Activated naive CD4-positive, alpha-beta T cell treated with anti-CD3 and anti-CD28 coated beads for 36 hours (primary cell): ENCODE data around the gene DLEC1. TPM values are rescaled to one million over a fixed set of nuclear protein-coding genes. Genes with fewer than 3 reads are reported as not detected.
"Not testable (repeated sequence)": the region's sequence is repeated elsewhere in the genome, so short reads cannot be mapped to it uniquely, and the experiment has no call there.

Experiments used
- CTCF ChIA-PET: fragments of 350-600 bp; sonication (Branson Sonifier 250); formaldehyde crosslinking; loops from one replicate; lab custom pipeline; 2021; ENCODE audit warnings: antibody characterized with exemption; lab: Charles Lee
- DNase-seq: peaks from one replicate; pipeline ENCODE4 v3.0.0-alpha.2; 2020
- H3K27ac Mint-ChIP-seq: one replicate; pipeline ENCODE4 v1.8.0; 2021; ENCODE audit warnings: mild to moderate bottlenecking, mixed read lengths
- H3K27me3 Mint-ChIP-seq: one replicate; pipeline ENCODE4 v1.8.0; 2021; ENCODE audit warnings: low read depth, mixed read lengths
- H3K36me3 Mint-ChIP-seq: one replicate; pipeline ENCODE4 v1.8.0; 2021; ENCODE audit warnings: low read depth, mixed read lengths
- H3K4me1 Mint-ChIP-seq: one replicate; pipeline ENCODE4 v1.8.0; 2021; ENCODE audit warnings: low read depth, mixed read lengths
- H3K4me3 Mint-ChIP-seq: one replicate; pipeline ENCODE4 v1.8.0; 2021; ENCODE audit warnings: mild to moderate bottlenecking, moderate library complexity, mixed read lengths
- H3K9me3 Mint-ChIP-seq: one replicate; pipeline ENCODE4 v1.8.0; 2021; ENCODE audit warnings: mixed read lengths
- intact Hi-C: fragments of 100-400 bp; cut with micrococcal nuclease; formaldehyde crosslinking; loops from one replicate; pipeline ENCODE4 v1.15.1; 2023
- total RNA-seq, 2 experiments: library from RNA; stranded (reverse); gene quantifications; one replicate each; pipeline ENCODE4 v1.2.3, GENCODE V29; 2021

DLEC1 gene
- total RNA-seq, 2 experiments from 2014 or later: 0.17 to 0.19 TPM

DNA sequence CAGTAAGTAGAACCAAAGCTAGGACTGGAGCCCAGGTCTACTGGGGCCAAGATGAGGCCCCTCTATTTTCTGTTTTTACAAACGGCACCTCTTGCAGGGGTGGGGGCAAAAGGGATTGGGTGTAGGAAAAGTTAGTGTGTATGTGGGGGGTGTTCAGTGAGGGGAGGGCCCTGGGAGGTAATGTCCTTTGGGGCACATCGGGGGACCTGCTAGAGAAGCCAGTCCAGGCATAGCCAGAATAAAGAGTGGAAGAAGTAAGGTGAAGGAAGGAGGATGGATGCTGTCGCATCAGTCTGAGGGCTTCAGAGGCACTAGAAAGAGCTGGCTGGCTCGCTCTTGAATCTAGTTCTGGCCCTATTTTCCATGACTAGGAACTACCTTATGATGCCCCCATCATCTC lies 12.2 kb upstream of the DLEC1 start:
- no peaks in the 10 kb centered on the region for H3K9me3 Mint-ChIP-seq
- intact Hi-C loops: no loop called here
- DNase-seq: no peak
- H3K4me1 Mint-ChIP-seq: peaks cover 30% of the 10 kb centered on the region
- H3K27ac Mint-ChIP-seq: no peak overlapping the region
- no peak overlapping the region for H3K4me3 Mint-ChIP-seq
- peaks cover 9% of the 10 kb centered on the region for H3K27me3 Mint-ChIP-seq
- CTCF ChIA-PET: interaction anchor here (0.7 kb wide), 1 partner anchor 13 kb away, joined by 3 read pairs; no protein-coding TSS in a partner anchor
- H3K36me3 Mint-ChIP-seq: no peaks in the 10 kb centered on the region

DNA sequence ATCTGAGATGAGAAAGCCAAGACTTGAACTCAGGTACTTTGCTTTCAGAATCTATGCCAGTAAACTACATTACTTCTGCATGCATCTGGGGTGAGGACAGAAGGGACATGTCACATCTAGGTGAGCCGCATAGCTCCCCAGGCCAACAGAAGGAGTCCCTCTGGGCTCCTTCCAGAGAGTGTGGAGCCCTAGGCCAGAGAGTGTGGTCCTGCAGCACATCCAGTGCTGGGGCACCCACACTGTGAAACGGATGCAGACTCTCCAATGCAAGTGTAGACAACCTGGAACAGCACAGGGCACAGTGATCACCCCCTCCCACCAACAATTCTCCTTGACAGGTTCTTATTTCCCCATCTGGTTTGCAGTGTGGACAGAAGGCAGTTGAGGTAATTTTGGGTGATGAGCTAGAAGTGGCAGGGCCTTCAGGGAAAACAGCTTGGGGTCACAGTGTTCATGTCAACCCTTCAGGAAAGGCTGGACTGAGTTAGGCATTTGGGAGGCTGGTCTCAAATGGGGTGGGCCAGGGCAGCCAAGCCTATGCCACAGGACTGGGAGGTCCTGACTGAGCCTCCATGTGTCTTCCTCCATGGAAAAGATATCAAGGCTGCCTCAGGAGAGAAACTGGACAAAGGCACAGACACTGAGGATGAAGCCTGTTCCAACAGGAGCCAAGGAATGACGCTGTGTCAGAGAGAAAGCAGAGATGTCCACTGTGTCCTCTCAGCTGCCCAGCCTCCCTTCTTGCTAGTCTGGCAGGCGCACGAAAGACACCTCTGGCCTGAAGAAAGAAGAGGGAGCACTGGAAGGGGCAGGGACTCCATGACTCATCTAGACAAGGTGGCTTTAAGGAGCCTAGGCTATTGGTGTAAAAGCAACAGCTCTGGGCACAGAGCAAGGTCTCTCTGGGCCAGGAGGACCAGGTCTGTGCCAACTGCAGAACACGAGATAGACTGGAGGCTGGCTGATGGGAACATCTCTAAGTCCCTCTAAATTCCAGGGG lies 11.2 kb upstream of the DLEC1 start:
- CTCF ChIA-PET: no interaction called here
- Mint-ChIP-seq H3K27me3 (peaks cover 9% of the 10 kb centered on the region), H3K27ac (no peak overlapping the region), H3K4me1 (peaks cover 30% of the 10 kb centered on the region), H3K4me3 (peak overlapping the region; percentile 40), H3K9me3 (no peaks in the 10 kb centered on the region), H3K36me3 (no peaks in the 10 kb centered on the region)
- DNase-seq: no peak
- intact Hi-C loops: no loop called here

DNA sequence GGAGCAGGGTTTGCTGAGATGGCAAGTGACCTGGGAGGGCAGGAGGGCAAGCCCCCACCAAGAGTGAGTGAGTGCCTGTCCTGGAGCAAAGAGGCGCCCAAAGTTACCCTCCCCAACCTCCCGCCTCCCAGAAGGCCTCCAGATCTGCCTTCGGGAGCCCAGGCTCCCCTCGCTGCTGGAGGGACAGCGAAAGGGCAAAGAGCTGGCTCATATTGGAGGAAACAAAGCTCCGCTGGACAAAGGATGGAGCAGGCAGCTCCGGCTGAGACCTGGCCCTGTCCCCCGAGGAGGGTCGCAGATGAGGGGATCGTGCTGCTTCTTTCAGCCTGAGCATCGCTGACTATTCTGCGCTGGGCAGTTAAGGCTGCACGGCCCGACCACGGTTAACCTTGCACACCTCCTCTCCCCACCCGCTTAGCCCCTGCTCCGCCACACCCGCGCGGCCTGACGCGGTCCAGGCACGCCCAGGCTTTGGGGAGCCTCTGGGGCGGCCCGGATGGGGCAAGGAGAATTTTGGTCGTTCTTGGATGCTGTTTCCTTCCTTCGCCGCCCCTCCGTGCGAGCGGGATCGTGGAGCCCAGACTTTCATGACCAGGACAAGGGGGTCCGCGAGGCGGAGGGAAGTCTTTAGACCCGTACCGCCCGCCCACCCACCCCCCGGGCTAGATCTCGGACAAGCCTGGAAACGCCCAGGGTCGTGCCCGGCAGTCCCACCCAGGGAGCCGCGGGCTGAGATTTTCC lies 10.2 kb upstream of the DLEC1 start:
- intact Hi-C loops: no loop called here
- no peaks in the 10 kb centered on the region for H3K36me3 Mint-ChIP-seq
- H3K27me3 Mint-ChIP-seq: peaks cover 9% of the 10 kb centered on the region
- H3K27ac Mint-ChIP-seq: no peak overlapping the region
- no peaks in the 10 kb centered on the region for H3K9me3 Mint-ChIP-seq
- no peak for DNase-seq
- peak overlapping the region; percentile 40 for H3K4me3 Mint-ChIP-seq
- CTCF ChIA-PET: interaction anchor here (1.0 kb wide), 1 partner anchor 55 kb away, joined by 4 read pairs; no protein-coding TSS in a partner anchor
- peaks cover 27% of the 10 kb centered on the region for H3K4me1 Mint-ChIP-seq

DNA sequence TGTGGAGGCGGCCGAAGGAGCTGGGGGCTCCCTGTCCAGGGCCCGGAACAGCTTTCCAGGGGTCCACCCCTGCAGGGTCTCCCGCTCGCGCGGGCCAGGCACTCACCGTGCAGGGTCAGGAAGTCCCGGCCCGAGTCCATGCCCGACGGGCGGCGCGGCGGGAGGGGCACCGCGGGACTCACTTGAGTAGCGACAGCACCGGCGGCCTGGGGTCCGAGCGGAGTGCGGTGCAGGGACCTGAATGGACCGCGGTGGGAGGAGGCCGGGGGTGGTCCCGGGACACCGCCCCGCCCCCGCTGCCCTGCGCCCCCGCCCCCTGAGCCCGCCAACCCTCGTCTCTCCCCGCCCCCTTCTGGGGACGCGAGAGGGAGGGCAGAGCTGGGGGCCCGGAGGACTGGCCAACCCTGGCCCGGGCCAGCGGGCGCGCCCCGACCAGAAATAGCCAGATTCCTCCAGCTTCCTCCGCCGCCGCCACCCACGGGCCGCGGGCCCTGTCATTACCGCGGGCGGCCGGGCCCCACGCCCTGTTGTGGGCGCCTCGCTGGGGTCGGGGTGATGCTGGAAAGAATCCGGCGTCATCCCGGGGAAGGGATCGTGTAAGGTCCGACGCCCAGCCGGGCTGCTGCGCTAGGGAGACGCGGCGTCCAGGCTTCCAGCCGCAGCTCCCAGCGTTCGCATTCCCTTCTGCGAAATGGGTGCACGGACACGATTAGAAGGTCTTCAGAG lies 9.4 kb upstream of the DLEC1 start, which contains the start of gene PLCD1:
TSS of gene PLCD1 (minus strand) at position 243 of the 726 bp plus-strand sequence. CDS start at position 140, 103 bp downstream.
- CTCF ChIA-PET: interaction anchor here (1.0 kb wide), 1 partner anchor 56 kb away, joined by 4 read pairs; no protein-coding TSS in a partner anchor
- Mint-ChIP-seq H3K36me3 (no peaks in the 10 kb centered on the region), H3K27me3 (peaks cover 12% of the 10 kb centered on the region), H3K4me1 (peaks cover 23% of the 10 kb centered on the region), H3K4me3 (peak within 1 kb of the TSS; percentile 48), H3K9me3 (no peaks in the 10 kb centered on the region), H3K27ac (no peak within 1 kb of the TSS)
- intact Hi-C loops: no loop called here
- DNase-seq: peak; percentile 29

DNA sequence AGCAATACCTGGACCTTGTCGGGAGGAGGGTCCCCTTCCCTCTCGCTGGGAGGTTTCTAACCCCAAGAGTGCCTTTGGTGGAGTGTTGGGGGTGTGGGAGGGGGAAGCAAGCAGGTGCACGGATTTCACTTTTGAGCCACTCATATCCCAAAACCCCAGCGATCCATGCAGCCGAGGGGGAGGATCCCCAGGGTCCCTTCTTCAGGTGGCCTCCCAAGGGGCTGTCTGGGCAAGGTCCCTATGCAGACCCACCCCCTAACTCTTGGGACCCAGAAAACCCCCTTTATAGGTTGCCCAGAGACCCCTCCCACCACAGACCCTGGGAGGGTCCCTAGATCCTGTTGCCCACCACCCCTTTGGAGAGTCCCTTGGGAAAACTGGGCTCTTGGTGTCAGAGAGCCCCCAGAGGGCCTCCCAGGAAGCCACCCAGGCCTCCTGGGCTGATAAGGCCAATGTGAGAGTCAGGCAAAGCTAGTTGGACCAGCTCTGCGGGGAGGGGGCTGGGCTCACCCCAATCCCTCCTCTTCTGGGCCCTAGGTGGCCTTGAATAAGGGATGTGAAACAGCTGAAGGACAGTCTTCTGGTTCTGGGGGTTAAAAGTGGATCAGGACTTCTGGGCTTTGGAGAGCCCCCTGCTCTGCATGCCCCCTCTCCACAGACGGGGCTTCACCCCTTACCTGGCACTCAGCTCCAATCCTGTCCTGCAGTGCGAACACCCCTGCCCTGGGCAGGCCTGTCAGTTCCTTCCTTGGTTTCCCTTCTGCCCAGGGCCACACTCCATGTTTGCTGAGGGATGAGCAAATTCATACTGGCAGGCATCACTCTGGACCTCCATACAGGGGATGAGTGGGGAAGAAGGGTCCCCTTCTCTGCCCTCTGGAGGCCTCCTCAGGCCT lies 8.6 kb upstream of the DLEC1 start:
- H3K27ac Mint-ChIP-seq: no peak overlapping the region
- DNase-seq: no peak
- H3K4me1 Mint-ChIP-seq: peaks cover 21% of the 10 kb centered on the region
- H3K4me3 Mint-ChIP-seq: peak overlapping the region; percentile 48
- peaks cover 14% of the 10 kb centered on the region for H3K27me3 Mint-ChIP-seq
- no peaks in the 10 kb centered on the region for H3K36me3 Mint-ChIP-seq
- CTCF ChIA-PET: no interaction called here
- intact Hi-C loops: loop anchor here (1.0 kb wide), 1 partner anchor 9 kb away; the partner anchor contains the start of gene DLEC1
- H3K9me3 Mint-ChIP-seq: no peaks in the 10 kb centered on the region

DNA sequence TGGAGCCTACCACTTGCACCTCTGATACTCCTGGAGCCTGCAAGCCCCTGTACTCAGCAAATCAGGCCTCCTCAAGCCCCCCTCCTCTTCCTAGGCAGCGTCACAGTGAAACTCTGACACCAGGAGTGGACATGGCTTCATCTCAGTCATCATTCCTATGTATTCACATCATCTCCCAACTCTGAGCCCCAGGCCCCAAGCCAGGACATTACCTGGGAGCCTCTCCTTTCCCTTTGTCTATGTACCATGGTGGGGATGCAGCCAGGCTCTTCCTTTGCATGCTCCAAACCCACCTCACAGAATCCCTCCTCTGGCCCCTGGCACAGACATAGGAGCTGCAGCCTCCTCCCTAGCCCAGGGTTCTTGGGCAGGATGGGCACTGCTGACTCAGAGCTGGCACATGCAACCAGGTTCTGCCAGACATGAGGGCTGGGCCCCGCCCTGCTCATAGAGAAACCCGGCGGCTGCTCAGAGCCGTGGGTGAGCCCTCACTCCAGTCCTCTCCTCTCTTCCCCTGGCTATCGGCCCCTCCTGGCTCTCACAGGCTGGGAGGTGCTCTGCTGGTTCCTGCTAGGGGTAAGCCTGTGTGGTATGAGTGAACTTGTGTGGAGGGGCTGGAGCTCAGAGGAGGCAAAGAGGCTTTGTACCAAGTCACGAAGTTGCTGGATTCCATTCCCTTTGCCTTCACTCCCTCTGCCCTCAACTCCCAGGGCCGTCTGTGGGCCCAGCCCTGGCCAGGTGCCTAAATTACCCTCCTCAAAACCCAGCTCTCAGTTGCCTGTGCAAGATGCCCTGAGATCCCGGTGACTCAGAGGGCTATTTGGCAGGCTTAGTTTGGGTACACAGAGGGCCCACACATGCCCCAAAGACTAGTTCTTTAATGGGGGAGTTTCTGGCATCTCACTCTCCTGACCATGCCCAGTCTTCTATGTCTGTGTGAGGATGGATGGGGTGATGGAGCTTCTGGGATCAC lies 7.7 kb upstream of the DLEC1 start:
- Mint-ChIP-seq H3K9me3 (no peaks in the 10 kb centered on the region), H3K4me3 (peak overlapping the region; percentile 2), H3K27me3 (peaks cover 14% of the 10 kb centered on the region), H3K4me1 (peaks cover 15% of the 10 kb centered on the region), H3K36me3 (no peaks in the 10 kb centered on the region), H3K27ac (no peak overlapping the region)
- peak; percentile 28 for DNase-seq
- intact Hi-C loops: loop anchor here (1.0 kb wide), 1 partner anchor 8 kb away; the partner anchor contains the start of gene DLEC1
- CTCF ChIA-PET: no interaction called here

DNA sequence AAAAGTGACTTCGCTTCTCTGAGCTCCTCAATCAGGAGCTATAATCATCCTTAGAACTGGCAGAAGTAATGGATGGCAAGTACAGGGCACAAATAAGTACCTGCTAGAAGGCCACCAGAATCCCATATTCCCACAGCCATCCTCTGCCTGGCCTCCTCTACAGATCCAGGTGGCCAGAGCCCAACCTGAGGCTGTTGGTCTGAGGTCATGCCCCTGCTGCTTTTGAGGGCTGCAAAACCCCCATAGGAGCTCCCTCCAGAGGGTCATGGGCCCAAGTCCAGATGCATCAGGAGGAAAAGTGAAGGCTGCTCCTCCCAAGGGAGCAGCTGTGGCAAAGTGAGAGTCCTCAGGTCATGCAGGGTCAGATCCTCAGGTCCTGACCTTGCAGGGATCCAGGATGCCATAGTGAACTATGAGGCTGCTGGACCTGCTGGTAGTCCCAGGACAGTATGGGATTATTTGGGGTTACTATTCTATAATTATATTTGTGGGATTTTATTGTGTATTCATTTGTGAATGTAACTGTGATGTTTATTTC lies 6.6 kb upstream of the DLEC1 start:
- no peak overlapping the region for H3K27ac Mint-ChIP-seq
- peaks cover 14% of the 10 kb centered on the region for H3K27me3 Mint-ChIP-seq
- no peaks in the 10 kb centered on the region for H3K36me3 Mint-ChIP-seq
- intact Hi-C loops: no loop called here
- no peak overlapping the region for H3K4me3 Mint-ChIP-seq
- DNase-seq: no peak
- CTCF ChIA-PET: no interaction called here
- H3K9me3 Mint-ChIP-seq: no peaks in the 10 kb centered on the region
- peaks cover 15% of the 10 kb centered on the region for H3K4me1 Mint-ChIP-seq

DNA sequence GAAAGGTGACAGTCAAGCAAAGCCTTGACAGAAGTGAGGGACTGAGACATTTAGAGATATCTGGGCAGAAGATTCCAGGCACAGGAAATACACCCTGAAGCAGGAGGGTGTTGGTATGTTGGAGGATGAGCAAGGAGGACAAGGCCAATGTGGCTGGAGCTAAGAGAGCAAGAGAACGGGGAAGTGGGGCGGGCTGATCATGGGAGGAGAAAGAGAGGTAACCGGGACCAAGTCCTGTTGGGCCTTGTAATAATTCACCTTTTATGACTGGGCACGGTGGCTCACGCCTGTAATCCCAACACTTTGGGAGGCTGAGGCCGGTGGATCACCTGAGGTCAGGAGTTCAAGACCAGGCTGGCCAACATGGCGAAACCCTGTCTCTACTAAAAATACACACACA lies 5.4 kb upstream of the DLEC1 start:
- H3K4me3 Mint-ChIP-seq, CTCF ChIA-PET, intact Hi-C loops, H3K27ac Mint-ChIP-seq, DNase-seq, H3K9me3 Mint-ChIP-seq, H3K36me3 Mint-ChIP-seq: not testable (repeated sequence)
- H3K27me3 Mint-ChIP-seq: peaks cover 11% of the 10 kb centered on the region
- peaks cover 20% of the 10 kb centered on the region for H3K4me1 Mint-ChIP-seq

DNA sequence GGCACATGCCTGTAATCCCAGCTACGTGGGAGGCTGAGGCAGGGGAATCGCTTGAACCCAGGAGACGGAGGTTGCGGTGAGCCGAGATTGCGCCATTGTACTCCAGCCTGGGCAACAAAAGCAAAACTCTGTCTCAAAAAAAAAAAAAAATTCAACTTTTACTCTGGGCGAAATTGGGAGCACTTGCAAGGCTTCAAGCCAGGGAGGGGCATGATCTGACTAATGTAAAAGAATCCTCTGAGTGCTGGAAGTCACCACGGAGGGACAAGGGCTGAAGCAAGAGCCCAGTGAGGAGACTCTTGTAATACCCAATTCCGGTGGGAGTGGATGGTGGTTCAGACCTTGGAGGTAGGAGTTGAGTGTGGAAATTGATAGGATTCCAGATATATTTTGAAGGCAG lies 4.7 kb upstream of the DLEC1 start:
- H3K36me3 Mint-ChIP-seq, H3K9me3 Mint-ChIP-seq, H3K27ac Mint-ChIP-seq, DNase-seq, H3K4me3 Mint-ChIP-seq, intact Hi-C loops: not testable (repeated sequence)
- H3K4me1 Mint-ChIP-seq: peaks cover 28% of the 10 kb centered on the region
- CTCF ChIA-PET: interaction anchor here (0.7 kb wide), 1 partner anchor 38 kb away, joined by 3 read pairs; no protein-coding TSS in a partner anchor
- peaks cover 11% of the 10 kb centered on the region for H3K27me3 Mint-ChIP-seq

DNA sequence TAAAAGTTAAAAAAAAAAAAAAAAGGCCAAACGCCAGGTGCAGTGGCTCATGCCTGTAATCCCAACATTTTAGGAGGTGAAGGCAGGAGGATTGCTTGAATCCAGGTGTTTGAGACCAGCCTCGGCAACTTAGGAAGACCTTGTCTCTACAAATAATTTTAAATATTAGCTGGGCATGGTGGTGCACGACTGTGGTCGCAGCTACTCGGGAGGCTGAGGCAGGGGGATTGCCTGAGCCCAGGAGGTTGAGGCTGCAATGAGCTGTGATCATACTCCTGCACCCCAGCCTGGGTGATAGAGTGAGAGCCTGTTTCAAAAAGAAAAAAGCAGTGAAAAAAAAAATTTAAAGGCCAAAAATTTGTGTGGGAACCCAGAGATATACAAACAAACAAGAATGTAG lies 2.7 kb upstream of the DLEC1 start:
- DNase-seq: no peak
- CTCF ChIA-PET: no interaction called here
- Mint-ChIP-seq H3K4me3 (no peak overlapping the region), H3K27me3 (peaks cover 4% of the 10 kb centered on the region), H3K27ac (no peak overlapping the region), H3K9me3 (peaks cover 10% of the 10 kb centered on the region), H3K36me3 (peaks cover 7% of the 10 kb centered on the region), H3K4me1 (peaks cover 31% of the 10 kb centered on the region)
- intact Hi-C loops: loop anchor here (5.0 kb wide), 1 partner anchor 416 kb away; the partner anchor contains the start of gene ACVR2B
